Smooth muscle cell (in vitro differentiated cells): Measurements from ENCODE around the gene GNPNAT1. TPM values are rescaled to one million over a fixed set of nuclear protein-coding genes. Genes with fewer than 3 reads are reported as not detected.
A peak's percentile ranks its signal among the peaks of the same experiment; 100 is the strongest.
"Not testable (repeated sequence)": the region's sequence is repeated elsewhere in the genome, so short reads cannot be mapped to it uniquely, and the experiment has no call there.

ENCODE experiments used
- DNase-seq: peaks from one replicate; lab custom pipeline; 2025; ENCODE audit not compliant: unreplicated experiment; lab: John Stamatoyannopoulos, UW
- H2AFZ ChIP-seq: fragments of 200-600 bp; sonication (generic); 2 replicates; pipeline ENCODE4 v1.6.0; 2016; ENCODE audit warnings: antibody characterized with exemption, low read depth, mild to moderate bottlenecking
- H3F3A ChIP-seq: fragments of 200-600 bp; sonication (generic); 2 replicates; pipeline ENCODE4 v1.6.0; 2017; ENCODE audit warnings: antibody characterized with exemption, low read depth
- H3K27ac ChIP-seq: fragments of 200-600 bp; sonication (generic); 2 replicates; pipeline ENCODE4 v1.5.1; 2016; ENCODE audit warnings: low read depth, mild to moderate bottlenecking
- H3K27me3 ChIP-seq: fragments of 200-600 bp; sonication (generic); 2 replicates; pipeline ENCODE4 v1.6.1; 2016; ENCODE audit warnings: low read depth, mild to moderate bottlenecking
- H3K36me3 ChIP-seq: fragments of 200-600 bp; sonication (generic); 2 replicates; pipeline ENCODE4 v1.5.1; 2016; ENCODE audit warnings: low read depth
- H3K4me1 ChIP-seq: fragments of 200-600 bp; sonication (generic); 2 replicates; pipeline ENCODE4 v1.5.1; 2016; ENCODE audit warnings: low read depth
- H3K4me2 ChIP-seq: fragments of 200-600 bp; sonication (generic); 2 replicates; pipeline ENCODE4 v1.6.0; 2016; ENCODE audit warnings: mild to moderate bottlenecking
- H3K4me3 ChIP-seq: fragments of 200-600 bp; sonication (generic); 2 replicates; pipeline ENCODE4 v1.5.1; 2016; ENCODE audit warnings: mild to moderate bottlenecking
- H3K79me2 ChIP-seq: fragments of 200-600 bp; sonication (generic); 2 replicates; pipeline ENCODE4 v1.6.0; 2016; ENCODE audit warnings: low read depth, mild to moderate bottlenecking
- H3K9ac ChIP-seq: fragments of 200-600 bp; sonication (generic); 2 replicates; pipeline ENCODE4 v1.6.0; 2016; ENCODE audit warnings: low read depth
- H3K9me3 ChIP-seq: fragments of 200-600 bp; sonication (generic); replicated peaks from 2 replicates; pipeline ENCODE4 v1.5.1; 2016; ENCODE audit warnings: low read depth
- H4K20me1 ChIP-seq: fragments of 200-600 bp; sonication (generic); 2 replicates; pipeline ENCODE4 v1.6.0; 2016; ENCODE audit warnings: low read depth
- CTCF ChIP-seq: fragments of 200-600 bp; sonication (generic); IDR thresholded peaks from 2 replicates; pipeline ENCODE4 v1.5.1; 2017; ENCODE audit warnings: borderline replicate concordance, mild to moderate bottlenecking, antibody characterized with exemption; ENCODE audit not compliant: insufficient read depth, poor library complexity, severe bottlenecking
- WGBS: methylation state at CpG from one replicate; pipeline ENCODE4 v1.1.7; 2016; ENCODE audit warnings: low lambda C conversion rate; 5-methylcytosine and 5-hydroxymethylcytosine counted together
- polyA plus RNA-seq: library from polyadenylated mRNA; unstranded; fragments of >200 nt; fragmentation: Nextera tagmentation; extraction: Ambion mirVana; gene quantifications from 2 replicates; pipeline ENCODE4 v1.2.1, GENCODE V29; 2016
- small RNA-seq: library from RNA; depleted of rRNA; stranded (forward); fragments of <200 nt; gene quantifications from one replicate; pipeline ENCODE3, GENCODE V24; 2014
- total RNA-seq: library from RNA; depleted of rRNA; stranded (reverse); fragments of >200 nt; gene quantifications from 2 replicates; pipeline ENCODE4 v1.2.3, GENCODE V29; 2014

GNPNAT1 gene
- total and polyA plus RNA-seq, 2 experiments from 2014 or later = 18.3 to 22.9 TPM

GRCh38 chr14:52729585-52729924 lies 61.9 kb downstream of the GNPNAT1 start:
- H2AFZ ChIP-seq = no peak overlapping the region
- H3K4me3 ChIP-seq = peak overlapping the region; percentile 71
- H3K36me3 ChIP-seq = peaks cover 22% of the 10 kb centered on the region
- WGBS = 3% methylated on average over 7 of the region's 8 CpGs
- peak overlapping the region; percentile 85 for H3K4me2 ChIP-seq
- TF ChIP-seq CTCF = no peak
- peaks cover 19% of the 10 kb centered on the region for H4K20me1 ChIP-seq
- peaks cover 6% of the 10 kb centered on the region for H3K4me1 ChIP-seq
- peaks cover 32% of the 10 kb centered on the region for H3K79me2 ChIP-seq
- H3K27me3 ChIP-seq = no peaks in the 10 kb centered on the region
- no peak overlapping the region for H3K9ac ChIP-seq
- H3K9me3 ChIP-seq = no peaks in the 10 kb centered on the region
- peak overlapping the region; percentile 72 for H3K27ac ChIP-seq
- DNase-seq = no peak
- H3F3A ChIP-seq = peaks cover 20% of the 10 kb centered on the region

- Histone ChIP-seq H3K36me3 (peaks cover 27% of the 10 kb centered on the region), H3K79me2 (peaks cover 28% of the 10 kb centered on the region), H3K27ac (peak overlapping the region; percentile 72)
These were observed 62.4 kb downstream of the GNPNAT1 start for GRCh38 chr14:52729035-52729434.

GRCh38 chr14:52727509-52727908 lies 63.9 kb downstream of the GNPNAT1 start:
- not testable (repeated sequence) for H3K9ac ChIP-seq, H3K4me3 ChIP-seq, H3K4me2 ChIP-seq, H3K27me3 ChIP-seq, H3K9me3 ChIP-seq, H2AFZ ChIP-seq, DNase-seq, H3K4me1 ChIP-seq
- peak overlapping the region; percentile 37 for H3K27ac ChIP-seq
- H3K79me2 ChIP-seq = peaks cover 19% of the 10 kb centered on the region
- 95% methylated on average over 2 of the region's 2 CpGs for WGBS
- peaks cover 38% of the 10 kb centered on the region for H4K20me1 ChIP-seq
- H3K36me3 ChIP-seq = peaks cover 40% of the 10 kb centered on the region
- H3F3A ChIP-seq = peaks cover 28% of the 10 kb centered on the region

More at GRCh38 chr14:52729035-52729434, 62.4 kb downstream of the GNPNAT1 start:
- 84% methylated on average over 15 of the region's 15 CpGs for WGBS
- DNase-seq, H3K27me3 ChIP-seq, H2AFZ ChIP-seq, H3K9me3 ChIP-seq, H3K9ac ChIP-seq, H3K4me1 ChIP-seq: not testable (repeated sequence)
- H3F3A ChIP-seq = peaks cover 20% of the 10 kb centered on the region
- H3K4me2 ChIP-seq = peak overlapping the region; percentile 85
- peak overlapping the region; percentile 71 for H3K4me3 ChIP-seq
- H4K20me1 ChIP-seq = peaks cover 24% of the 10 kb centered on the region

Small RNA genes lying within 50 kb of the gene (small RNA-seq; reads per million reads assigned to genes)
- gene AL139317.2 = 0.11 reads per million

Other genes starting within 250 kb of the GNPNAT1 start
- gene TXNDC16, start 239.1 kb downstream of the GNPNAT1 start, total RNA-seq = 5.6 and 5.9 TPM in 2 replicates
- gene TXNDC16, start 239.1 kb downstream of the GNPNAT1 start, polyA plus RNA-seq = 1.8 and 2.8 TPM in 2 replicates
- gene GPR137C, start 238.8 kb downstream of the GNPNAT1 start, total RNA-seq = 3.8 and 4.4 TPM in 2 replicates
- gene GPR137C, start 238.8 kb downstream of the GNPNAT1 start, polyA plus RNA-seq = 1.0 and 1.4 TPM in 2 replicates
- 105 and 136 TPM in 2 replicates for gene ERO1A, start 96.0 kb downstream of the GNPNAT1 start, total RNA-seq
- gene ERO1A, start 96.0 kb downstream of the GNPNAT1 start, polyA plus RNA-seq = 50.4 and 68.1 TPM in 2 replicates
- 138 and 169 TPM in 2 replicates for gene PSMC6, start 84.4 kb downstream of the GNPNAT1 start, total RNA-seq
- gene PSMC6, start 84.4 kb downstream of the GNPNAT1 start, polyA plus RNA-seq = 90.9 and 91.9 TPM in 2 replicates
- gene STYX, start 61.4 kb downstream of the GNPNAT1 start, total RNA-seq = 17.9 and 20.3 TPM in 2 replicates
- gene STYX, start 61.4 kb downstream of the GNPNAT1 start, polyA plus RNA-seq = 8.5 TPM in 2 replicates
- 271 and 287 TPM in 2 replicates for gene FERMT2, start 159.4 kb upstream of the GNPNAT1 start, total RNA-seq
- 112 and 113 TPM in 2 replicates for gene FERMT2, start 159.4 kb upstream of the GNPNAT1 start, polyA plus RNA-seq